PFSK-1 (cell line): ENCODE measurements around the gene AWAT1.

ENCODE experiments used
- FOXP2 ChIP-seq: optimal IDR thresholded peaks from 2 replicates; pipeline ENCODE3; 2011; ENCODE audit warnings: borderline replicate concordance, control low read depth, inconsistent platforms; ENCODE audit not compliant: insufficient read depth; ENCODE audit errors: extremely low read length, extremely low read depth
- POLR2AphosphoS5 ChIP-seq: IDR thresholded peaks from 2 replicates; pipeline ENCODE4 v1.6.1; 2012; ENCODE audit warnings: low read depth, mild to moderate bottlenecking, control low read depth, low read length, moderate library complexity
- SIN3A ChIP-seq: IDR thresholded peaks from 2 replicates; pipeline ENCODE4 v1.6.1; 2012; ENCODE audit warnings: mild to moderate bottlenecking, low read length, moderate library complexity, borderline replicate concordance; ENCODE audit not compliant: insufficient read depth
- TAF1 ChIP-seq: IDR thresholded peaks from 2 replicates; pipeline ENCODE4 v1.6.1; 2012; ENCODE audit warnings: low read length, control low read depth, borderline replicate concordance; ENCODE audit not compliant: insufficient read depth
- TF ChIP-seq, protein P1 (sequence below), 2 experiments: IDR thresholded peaks; 2 replicates each; pipeline versions ENCODE4 v1.6.1 to v1.8.0; 2011 to 2012; ENCODE audit warnings: low read depth in 2 of 2, low read length in 2 of 2, control low read depth in 1 of 2, inconsistent platforms in 1 of 2, mild to moderate bottlenecking in 1 of 2, moderate library complexity in 1 of 2; ENCODE audit not compliant: insufficient read depth in 1 of 2

The AWAT1 gene

DNA sequence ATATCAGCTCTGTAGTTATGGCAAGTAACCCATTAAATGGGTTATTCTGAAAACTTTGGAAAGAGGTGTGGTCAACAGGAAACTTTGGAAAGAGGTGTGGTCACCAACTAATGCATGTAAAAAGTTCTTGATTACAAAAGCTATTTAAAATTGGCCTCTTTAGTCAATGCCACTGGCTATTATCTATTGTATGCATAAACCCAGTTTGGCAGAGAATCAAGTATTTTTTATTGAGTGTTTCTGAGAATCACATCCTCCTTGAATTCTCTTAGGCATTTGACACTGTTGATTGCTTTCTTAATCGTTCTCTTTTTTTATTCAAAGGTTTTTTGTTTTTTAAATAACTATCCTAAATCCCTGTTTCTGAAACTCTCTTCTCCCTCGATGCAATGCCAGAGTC lies 18.0 kb downstream of the AWAT1 start:
- TF ChIP-seq POLR2AphosphoS5 = no peak
- TF ChIP-seq SIN3A = no peak
- TF ChIP-seq, protein P1, sequence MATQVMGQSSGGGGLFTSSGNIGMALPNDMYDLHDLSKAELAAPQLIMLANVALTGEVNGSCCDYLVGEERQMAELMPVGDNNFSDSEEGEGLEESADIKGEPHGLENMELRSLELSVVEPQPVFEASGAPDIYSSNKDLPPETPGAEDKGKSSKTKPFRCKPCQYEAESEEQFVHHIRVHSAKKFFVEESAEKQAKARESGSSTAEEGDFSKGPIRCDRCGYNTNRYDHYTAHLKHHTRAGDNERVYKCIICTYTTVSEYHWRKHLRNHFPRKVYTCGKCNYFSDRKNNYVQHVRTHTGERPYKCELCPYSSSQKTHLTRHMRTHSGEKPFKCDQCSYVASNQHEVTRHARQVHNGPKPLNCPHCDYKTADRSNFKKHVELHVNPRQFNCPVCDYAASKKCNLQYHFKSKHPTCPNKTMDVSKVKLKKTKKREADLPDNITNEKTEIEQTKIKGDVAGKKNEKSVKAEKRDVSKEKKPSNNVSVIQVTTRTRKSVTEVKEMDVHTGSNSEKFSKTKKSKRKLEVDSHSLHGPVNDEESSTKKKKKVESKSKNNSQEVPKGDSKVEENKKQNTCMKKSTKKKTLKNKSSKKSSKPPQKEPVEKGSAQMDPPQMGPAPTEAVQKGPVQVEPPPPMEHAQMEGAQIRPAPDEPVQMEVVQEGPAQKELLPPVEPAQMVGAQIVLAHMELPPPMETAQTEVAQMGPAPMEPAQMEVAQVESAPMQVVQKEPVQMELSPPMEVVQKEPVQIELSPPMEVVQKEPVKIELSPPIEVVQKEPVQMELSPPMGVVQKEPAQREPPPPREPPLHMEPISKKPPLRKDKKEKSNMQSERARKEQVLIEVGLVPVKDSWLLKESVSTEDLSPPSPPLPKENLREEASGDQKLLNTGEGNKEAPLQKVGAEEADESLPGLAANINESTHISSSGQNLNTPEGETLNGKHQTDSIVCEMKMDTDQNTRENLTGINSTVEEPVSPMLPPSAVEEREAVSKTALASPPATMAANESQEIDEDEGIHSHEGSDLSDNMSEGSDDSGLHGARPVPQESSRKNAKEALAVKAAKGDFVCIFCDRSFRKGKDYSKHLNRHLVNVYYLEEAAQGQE (IDR thresholded peaks at IDR 0.05; ENCODE audit: insufficient read depth in 1 of 2, low read depth in 2 of 2, low read length in 2 of 2) = no peak
- TF ChIP-seq TAF1 = no peak
- TF ChIP-seq FOXP2 = no peak

DNA sequence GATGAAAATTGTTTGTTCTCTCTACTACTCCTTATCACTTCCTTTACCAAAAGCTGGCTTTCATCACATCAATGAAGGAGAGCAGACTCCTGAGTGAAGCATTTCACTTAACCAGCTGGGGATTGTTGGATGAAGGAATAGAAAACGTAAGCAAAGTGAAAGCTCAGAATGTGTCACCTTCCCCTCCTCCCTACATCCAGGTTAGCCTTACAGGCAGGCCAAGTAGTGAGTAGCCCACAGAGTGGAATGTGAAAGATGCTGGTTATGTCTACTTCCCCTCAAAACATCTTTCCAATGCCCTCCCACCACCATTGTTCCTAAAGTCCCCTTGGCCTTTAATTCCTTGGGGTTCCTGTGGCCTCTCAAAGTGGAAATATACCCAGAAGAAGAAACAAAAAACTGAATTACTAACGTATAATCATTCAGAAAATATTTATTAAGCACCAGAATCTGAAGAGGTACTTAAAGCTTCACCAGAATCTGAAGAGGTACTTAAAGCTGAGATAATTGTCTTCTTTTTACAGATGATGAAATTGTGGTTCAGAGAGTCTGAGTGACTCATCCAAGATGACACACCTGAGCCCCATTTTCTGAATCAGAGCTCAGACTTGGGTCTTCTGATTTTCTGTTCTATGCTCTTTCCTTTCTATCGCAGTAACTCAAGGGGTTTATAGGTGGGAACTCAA lies 19.1 kb downstream of the AWAT1 start:
- TF ChIP-seq, protein P1 (IDR thresholded peaks at IDR 0.05; ENCODE audit: insufficient read depth in 1 of 2, low read depth in 2 of 2, low read length in 2 of 2) = no peak
- TF ChIP-seq TAF1 (no peak), POLR2AphosphoS5 (no peak), FOXP2 (no peak), SIN3A (no peak)

DNA sequence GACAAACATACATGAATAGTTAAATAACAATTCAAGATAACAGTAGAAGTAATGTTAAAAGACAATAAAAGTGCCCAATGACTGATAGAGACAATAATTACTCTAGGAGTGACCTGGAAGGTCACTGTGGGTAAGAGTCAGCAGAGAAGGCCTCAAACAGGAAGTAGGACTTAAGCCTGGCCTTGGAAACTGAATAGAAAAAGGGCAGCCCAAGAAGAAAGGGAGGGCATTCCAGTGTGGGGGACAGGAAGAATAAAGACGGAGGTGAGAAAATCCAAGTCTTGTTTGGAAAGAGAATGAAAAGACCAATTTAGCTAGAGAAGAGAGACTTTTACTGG lies 19.6 kb downstream of the AWAT1 start:
- no peak for TF ChIP-seq SIN3A
- TF ChIP-seq, protein P1 (IDR thresholded peaks at IDR 0.05; ENCODE audit: insufficient read depth in 1 of 2, low read depth in 2 of 2, low read length in 2 of 2) = no peak
- no peak for TF ChIP-seq FOXP2
- TF ChIP-seq TAF1 = no peak
- no peak for TF ChIP-seq POLR2AphosphoS5

DNA sequence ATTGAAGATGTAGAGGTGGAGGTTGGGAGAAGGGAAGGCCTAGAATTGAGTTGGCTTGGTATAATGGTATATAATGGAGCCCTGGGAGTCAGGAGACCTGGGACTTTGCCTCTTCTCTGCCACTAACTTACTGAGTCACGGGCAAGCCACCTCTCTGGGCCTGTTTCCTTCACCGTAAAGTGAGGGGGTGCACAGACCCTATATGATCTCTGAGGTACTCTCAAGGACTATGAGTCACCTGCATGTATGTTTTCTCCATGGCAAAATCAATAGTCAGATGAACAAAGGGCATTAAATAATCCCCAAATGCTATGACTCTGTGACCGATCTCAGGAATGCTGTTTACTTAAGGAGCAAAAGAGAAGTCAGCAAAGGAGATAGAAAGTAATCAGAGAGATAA lies 20.5 kb downstream of the AWAT1 start:
- TF ChIP-seq TAF1 (no peak), FOXP2 (no peak), POLR2AphosphoS5 (no peak), SIN3A (no peak)
- TF ChIP-seq, protein P1 (IDR thresholded peaks at IDR 0.05; ENCODE audit: insufficient read depth in 1 of 2, low read depth in 2 of 2, low read length in 2 of 2) = no peak
